GM13976 (cell line): Measurements from ENCODE around the gene POLL.
"Not testable (repeated sequence)": the region's sequence is repeated elsewhere in the genome, so short reads cannot be mapped to it uniquely, and the experiment has no call there.

Experiments
- DNase-seq: peaks from one replicate; pipeline ENCODE4 v3.0.0; 2012; ENCODE audit warnings: low spot score
- in situ Hi-C: fragments of 300-500 bp; cut with MboI; formaldehyde crosslinking; loops from one replicate; pipeline ENCODE4 v1.12.0; 2022; ENCODE audit warnings: low sequenced_read_pairs, mixed read lengths, inconsistent platforms; ENCODE audit not compliant: unreplicated experiment
- TF ChIP-seq, protein P1 (sequence below): IDR thresholded peaks from 2 replicates; pipeline ENCODE4 v1.5.1; 2012; ENCODE audit warnings: borderline replicate concordance, mild to moderate bottlenecking; ENCODE audit not compliant: insufficient read depth; ENCODE audit errors: extremely low read depth, missing control alignments, control extremely low read depth

Gene POLL

DNA sequence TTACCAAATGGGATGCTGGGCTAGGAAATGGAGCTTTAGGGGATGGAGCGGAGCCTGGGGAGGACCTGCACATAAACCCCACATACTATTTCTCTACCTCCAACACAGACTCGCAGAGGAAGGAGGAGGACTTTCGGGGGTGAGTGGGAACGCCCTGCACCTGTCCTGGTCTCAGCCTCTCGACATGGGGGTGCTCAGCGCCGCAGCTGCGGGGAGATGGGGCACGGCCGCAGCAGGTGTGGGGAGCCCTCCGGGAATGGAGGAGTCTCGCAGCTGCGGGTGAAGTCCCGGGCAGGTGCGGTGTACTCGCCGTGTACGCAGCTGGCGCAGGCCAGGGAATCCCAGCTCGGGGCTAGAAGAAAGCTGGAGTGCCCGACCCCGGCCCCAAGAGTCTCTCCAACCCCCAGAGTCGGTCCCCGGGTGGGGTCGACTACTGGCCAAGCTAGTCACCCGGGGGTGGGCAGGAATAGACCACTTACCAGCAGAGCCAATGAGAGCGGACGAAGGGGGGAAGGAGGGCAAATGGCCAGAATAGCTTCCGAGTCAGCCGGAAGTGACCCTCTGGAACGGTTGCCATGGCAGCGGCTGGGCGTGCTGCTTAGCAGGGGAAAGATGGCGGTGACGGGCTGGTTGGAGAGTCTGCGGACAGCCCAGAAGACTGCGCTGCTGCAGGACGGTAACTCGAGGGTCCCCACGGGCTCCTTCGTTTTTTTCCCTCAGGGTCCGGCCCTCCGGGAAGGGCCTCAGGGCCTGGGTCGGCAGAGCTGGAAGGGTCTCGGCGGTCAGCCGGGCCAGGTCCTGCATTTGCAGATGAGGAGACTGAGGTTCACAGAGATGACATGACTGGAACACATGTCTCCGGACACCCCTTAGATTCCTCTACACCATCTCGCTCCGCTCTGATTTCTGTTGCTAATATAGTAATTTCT lies at the start of gene POLL, which contains the start of gene DPCD:
Gene POLL (minus strand): TSS at position 533 of the 929 bp plus-strand sequence. CDS start 897 bp downstream, outside the sequence.
Gene DPCD (plus strand): TSS at position 597 of the 929 bp plus-strand sequence. CDS start 16 bp downstream, at position 613.
- in situ Hi-C loops: no loop called here
- DNase-seq: peak; percentile 99
- TF ChIP-seq, protein P1, sequence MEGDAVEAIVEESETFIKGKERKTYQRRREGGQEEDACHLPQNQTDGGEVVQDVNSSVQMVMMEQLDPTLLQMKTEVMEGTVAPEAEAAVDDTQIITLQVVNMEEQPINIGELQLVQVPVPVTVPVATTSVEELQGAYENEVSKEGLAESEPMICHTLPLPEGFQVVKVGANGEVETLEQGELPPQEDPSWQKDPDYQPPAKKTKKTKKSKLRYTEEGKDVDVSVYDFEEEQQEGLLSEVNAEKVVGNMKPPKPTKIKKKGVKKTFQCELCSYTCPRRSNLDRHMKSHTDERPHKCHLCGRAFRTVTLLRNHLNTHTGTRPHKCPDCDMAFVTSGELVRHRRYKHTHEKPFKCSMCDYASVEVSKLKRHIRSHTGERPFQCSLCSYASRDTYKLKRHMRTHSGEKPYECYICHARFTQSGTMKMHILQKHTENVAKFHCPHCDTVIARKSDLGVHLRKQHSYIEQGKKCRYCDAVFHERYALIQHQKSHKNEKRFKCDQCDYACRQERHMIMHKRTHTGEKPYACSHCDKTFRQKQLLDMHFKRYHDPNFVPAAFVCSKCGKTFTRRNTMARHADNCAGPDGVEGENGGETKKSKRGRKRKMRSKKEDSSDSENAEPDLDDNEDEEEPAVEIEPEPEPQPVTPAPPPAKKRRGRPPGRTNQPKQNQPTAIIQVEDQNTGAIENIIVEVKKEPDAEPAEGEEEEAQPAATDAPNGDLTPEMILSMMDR: no peak

DNA sequence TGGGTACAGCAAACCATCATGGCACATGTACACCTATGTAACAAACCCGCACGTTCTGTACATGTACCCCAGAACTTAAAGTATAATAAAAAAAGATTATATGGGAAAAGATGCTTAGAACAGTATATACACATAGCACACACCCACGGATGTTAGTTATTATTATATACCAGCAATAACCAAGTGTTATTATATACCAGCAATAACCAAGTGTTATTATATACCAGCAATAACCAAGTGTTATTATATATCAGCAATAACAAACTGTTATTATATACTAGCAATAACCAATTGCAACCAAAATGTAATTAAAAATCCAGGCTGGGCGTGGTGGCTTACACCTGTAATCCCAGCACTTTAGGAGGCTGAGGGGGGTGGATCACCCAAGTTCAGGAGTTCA lies 45.5 kb upstream of the POLL start:
- in situ Hi-C loops, DNase-seq: not testable (repeated sequence)

DNA sequence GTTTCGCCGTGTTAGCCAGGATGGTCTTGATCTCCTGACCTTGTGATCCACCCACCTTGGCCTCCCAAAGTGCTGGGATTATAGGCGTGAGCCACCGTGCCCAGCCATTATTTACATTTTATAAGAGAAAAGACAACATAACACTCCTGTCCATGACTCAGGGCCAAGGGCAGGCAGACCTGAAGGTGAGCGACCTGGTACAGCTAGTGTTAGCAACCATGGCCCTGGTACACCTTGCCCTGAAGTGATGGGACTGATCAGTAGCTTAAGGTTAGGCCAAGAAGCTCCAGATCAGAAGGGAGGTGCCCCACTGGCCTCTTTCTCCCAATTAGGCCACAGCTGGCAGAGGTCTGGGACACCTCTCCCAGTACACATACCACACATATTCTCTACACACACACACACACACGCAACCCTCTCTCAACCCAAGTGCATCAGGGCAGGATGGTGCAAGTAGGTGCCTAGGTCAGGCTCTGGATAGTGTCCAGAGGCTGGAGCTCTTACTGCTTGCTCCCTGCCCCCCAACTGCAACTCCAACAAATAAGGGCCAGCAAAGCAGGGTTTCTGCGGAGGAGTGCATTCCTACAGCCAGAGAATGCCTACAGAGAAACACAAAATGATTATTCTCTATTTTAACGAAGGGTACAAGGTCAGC lies 43.9 kb upstream of the POLL start:
- DNase-seq: no peak
- in situ Hi-C loops: no loop called here
- TF ChIP-seq, protein P1: no peak

DNA sequence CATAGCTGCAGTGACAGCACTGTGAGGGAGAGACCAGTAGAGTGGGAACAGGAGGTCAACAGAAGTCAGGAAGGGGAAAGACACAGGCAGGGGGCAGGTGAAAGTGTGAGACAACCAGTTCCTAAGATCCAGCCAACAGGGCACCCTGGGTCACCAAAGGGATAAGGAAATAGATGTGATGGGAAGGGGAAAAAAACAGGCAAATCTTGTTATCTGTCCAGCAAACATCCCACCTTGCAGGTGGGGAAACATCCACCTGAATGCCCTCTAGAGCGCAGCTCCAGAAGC lies 42.5 kb upstream of the POLL start:
- no peak for DNase-seq
- TF ChIP-seq, protein P1: no peak
- in situ Hi-C loops: no loop called here

DNA sequence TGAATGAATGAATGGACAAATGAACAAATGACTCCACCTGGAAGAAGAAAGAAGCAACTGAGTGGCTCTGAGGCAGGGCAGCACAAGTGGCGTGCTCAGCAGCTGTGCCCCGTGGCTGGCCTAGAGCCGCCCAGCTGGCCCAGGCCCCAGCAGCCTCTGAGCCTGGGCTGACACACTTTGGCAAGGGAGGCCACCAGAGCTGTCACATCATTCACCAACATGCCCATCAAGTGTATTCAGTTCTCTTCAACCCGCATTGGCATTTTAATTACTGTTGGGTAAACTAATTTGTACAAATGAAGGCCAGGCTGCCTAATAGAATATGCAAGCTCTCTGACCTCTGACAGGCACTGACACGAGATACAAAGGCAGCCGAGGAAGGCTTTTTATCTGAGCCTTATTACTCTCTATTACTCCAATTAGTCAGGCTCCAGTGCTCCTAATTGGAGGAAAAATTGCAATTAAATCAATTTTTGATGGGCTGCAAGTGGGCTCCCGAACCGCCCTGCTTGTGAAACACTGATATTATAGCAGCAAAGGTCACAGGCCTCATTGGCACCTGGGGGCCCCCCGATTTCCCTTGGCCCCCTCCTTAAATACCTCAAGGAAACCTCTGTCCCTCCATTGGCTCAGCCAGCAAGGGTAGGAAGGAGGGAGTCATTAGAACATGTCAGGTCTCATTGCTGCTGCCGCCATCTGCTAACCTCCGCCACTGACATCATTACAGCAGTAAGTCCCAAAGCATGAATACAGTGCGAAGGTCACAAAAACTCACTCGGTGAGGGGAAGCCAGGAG lies 42.0 kb upstream of the POLL start:
- in situ Hi-C loops: no loop called here
- TF ChIP-seq, protein P1: no peak
- no peak for DNase-seq

DNA sequence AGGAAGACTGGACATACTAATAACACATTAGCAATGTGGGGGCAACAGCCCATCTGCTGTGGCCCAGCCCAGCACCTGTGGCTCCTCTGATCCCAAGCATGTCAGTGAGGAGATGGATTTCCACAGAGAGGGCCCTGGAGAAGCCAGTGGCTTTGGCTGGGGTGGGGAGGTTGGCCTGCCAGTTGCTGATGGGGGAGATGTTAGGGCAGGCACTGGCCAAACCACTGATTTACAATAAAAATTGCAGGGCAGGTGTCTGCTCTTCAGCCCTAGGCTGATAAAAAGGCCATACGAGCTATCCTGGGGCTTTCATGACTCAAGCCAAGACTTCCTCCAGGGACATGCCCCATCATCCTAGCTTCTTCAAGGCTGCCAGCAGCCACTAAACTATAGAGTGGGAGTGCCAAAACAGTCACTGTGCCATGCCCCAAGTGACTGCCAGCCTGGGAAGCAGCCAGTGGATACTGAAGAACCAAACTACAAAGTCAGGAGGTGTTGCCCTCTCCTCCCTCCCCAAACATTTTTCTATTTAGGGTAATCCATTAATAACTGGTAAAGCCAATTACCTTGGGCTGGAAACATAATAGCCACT lies 37.9 kb upstream of the POLL start:
- in situ Hi-C loops: no loop called here
- TF ChIP-seq, protein P1: no peak
- DNase-seq: no peak
